Stimulated activated naive CD8-positive, alpha-beta T cell treated with anti-CD3 and anti-CD28 coated beads, Interleukin-15, Interleukin-2, amounts not matched to agents 100 ng/mL and 50 ng/mL, for 24 hours (primary cell): ENCODE data around the gene HOXA3.
A peak's percentile ranks its signal among the peaks of the same experiment; 100 is the strongest.

Experiments used
- H3K27ac Mint-ChIP-seq: one replicate; pipeline ENCODE4 v1.8.0; 2021; ENCODE audit warnings: mild to moderate bottlenecking, mixed read lengths
- H3K27me3 Mint-ChIP-seq: one replicate; pipeline ENCODE4 v1.8.0; 2021; ENCODE audit warnings: mixed read lengths
- H3K36me3 Mint-ChIP-seq: one replicate; pipeline ENCODE4 v1.8.0; 2021; ENCODE audit warnings: low read depth, mixed read lengths
- H3K4me1 Mint-ChIP-seq: one replicate; pipeline ENCODE4 v1.8.0; 2021; ENCODE audit warnings: low read depth, mixed read lengths
- H3K4me3 Mint-ChIP-seq: one replicate; pipeline ENCODE4 v1.8.0; 2021; ENCODE audit warnings: mild to moderate bottlenecking, mixed read lengths
- H3K9me3 Mint-ChIP-seq: one replicate; pipeline ENCODE4 v1.8.0; 2021; ENCODE audit warnings: mixed read lengths

Gene HOXA3

GRCh38 chr7:27151931-27152815 is at the start of gene HOXA3:
Gene HOXA3, minus strand, starts transcription at chr7:27152583. Its CDS starts 41,943 bp downstream, at chr7:27110640.
- Mint-ChIP-seq H3K9me3 (no peaks in the 10 kb centered on the region), H3K4me1 (peaks cover 45% of the 10 kb centered on the region), H3K27ac (peak within 1 kb of the TSS; percentile 41), H3K27me3 (peaks cover 86% of the 10 kb centered on the region), H3K4me3 (peak within 1 kb of the TSS; percentile 71), H3K36me3 (no peaks in the 10 kb centered on the region)

GRCh38 chr7:27201580-27202017 is 49.2 kb upstream of the HOXA3 start:
- no peaks in the 10 kb centered on the region for H3K9me3 Mint-ChIP-seq
- peak overlapping the region; percentile 12 for H3K4me3 Mint-ChIP-seq

GRCh38 chr7:27200761-27201579 is 48.6 kb upstream of the HOXA3 start:
- Mint-ChIP-seq H3K27ac (peak overlapping the region; percentile 67), H3K4me1 (peaks cover 54% of the 10 kb centered on the region), H3K36me3 (no peaks in the 10 kb centered on the region), H3K27me3 (peaks cover 91% of the 10 kb centered on the region), H3K9me3 (no peaks in the 10 kb centered on the region), H3K4me3 (peak overlapping the region; percentile 58)

More at GRCh38 chr7:27201580-27202017, 49.2 kb upstream of the HOXA3 start:
- Mint-ChIP-seq H3K27ac (no peak overlapping the region), H3K27me3 (peaks cover 92% of the 10 kb centered on the region), H3K4me1 (peaks cover 55% of the 10 kb centered on the region), H3K36me3 (no peaks in the 10 kb centered on the region)

- H3K9me3 Mint-ChIP-seq = no peaks in the 10 kb centered on the region
- H3K4me1 Mint-ChIP-seq = peaks cover 47% of the 10 kb centered on the region
- H3K36me3 Mint-ChIP-seq = no peaks in the 10 kb centered on the region
- peaks cover 91% of the 10 kb centered on the region for H3K27me3 Mint-ChIP-seq
- peak within 1 kb of the TSS; percentile 80 for H3K4me3 Mint-ChIP-seq
- peak within 1 kb of the TSS; percentile 67 for H3K27ac Mint-ChIP-seq
Observed at GRCh38 chr7:27199849-27200760, 47.7 kb upstream of the HOXA3 start, which contains the start of gene HOXA13. Gene HOXA13, minus strand, starts transcription at chr7:27200091. Its CDS starts 14 bp downstream, at chr7:27200077.

GRCh38 chr7:27198871-27199801 is 46.8 kb upstream of the HOXA3 start:
- no peaks in the 10 kb centered on the region for H3K9me3 Mint-ChIP-seq

GRCh38 chr7:27198138-27198841 is 45.9 kb upstream of the HOXA3 start:
- Mint-ChIP-seq H3K27ac (no peak overlapping the region), H3K27me3 (peaks cover 91% of the 10 kb centered on the region), H3K36me3 (no peaks in the 10 kb centered on the region), H3K4me3 (no peak overlapping the region), H3K4me1 (peaks cover 42% of the 10 kb centered on the region), H3K9me3 (no peaks in the 10 kb centered on the region)

More at GRCh38 chr7:27198871-27199801, 46.8 kb upstream of the HOXA3 start:
- Mint-ChIP-seq H3K27ac (no peak overlapping the region), H3K4me1 (peaks cover 39% of the 10 kb centered on the region), H3K36me3 (no peaks in the 10 kb centered on the region), H3K27me3 (peaks cover 91% of the 10 kb centered on the region), H3K4me3 (peak overlapping the region; percentile 20)

- no peaks in the 10 kb centered on the region for H3K36me3 Mint-ChIP-seq
- H3K9me3 Mint-ChIP-seq = no peaks in the 10 kb centered on the region
- H3K4me1 Mint-ChIP-seq = peaks cover 43% of the 10 kb centered on the region
- peaks cover 87% of the 10 kb centered on the region for H3K27me3 Mint-ChIP-seq
- H3K4me3 Mint-ChIP-seq = no peak overlapping the region
- no peak overlapping the region for H3K27ac Mint-ChIP-seq
Observed at GRCh38 chr7:27197137-27198042, 45.0 kb upstream of the HOXA3 start.

- Mint-ChIP-seq H3K27me3 (peaks cover 87% of the 10 kb centered on the region), H3K4me1 (peaks cover 41% of the 10 kb centered on the region), H3K9me3 (no peaks in the 10 kb centered on the region), H3K4me3 (no peak overlapping the region), H3K36me3 (no peaks in the 10 kb centered on the region), H3K27ac (no peak overlapping the region)
Observed at GRCh38 chr7:27196287-27196767, 43.9 kb upstream of the HOXA3 start.

- peaks cover 90% of the 10 kb centered on the region for H3K27me3 Mint-ChIP-seq
- H3K36me3 Mint-ChIP-seq = no peaks in the 10 kb centered on the region
- H3K27ac Mint-ChIP-seq = no peak overlapping the region
- no peaks in the 10 kb centered on the region for H3K9me3 Mint-ChIP-seq
- H3K4me3 Mint-ChIP-seq = no peak overlapping the region
- H3K4me1 Mint-ChIP-seq = peaks cover 29% of the 10 kb centered on the region
Observed at GRCh38 chr7:27194686-27195379, 42.5 kb upstream of the HOXA3 start.

GRCh38 chr7:27194002-27194352 is 41.6 kb upstream of the HOXA3 start:
- peaks cover 28% of the 10 kb centered on the region for H3K4me1 Mint-ChIP-seq
- no peak overlapping the region for H3K27ac Mint-ChIP-seq
- H3K9me3 Mint-ChIP-seq = no peaks in the 10 kb centered on the region
- peaks cover 93% of the 10 kb centered on the region for H3K27me3 Mint-ChIP-seq
- no peak overlapping the region for H3K4me3 Mint-ChIP-seq
- H3K36me3 Mint-ChIP-seq = no peaks in the 10 kb centered on the region

- H3K27ac Mint-ChIP-seq = no peak overlapping the region
- peaks cover 29% of the 10 kb centered on the region for H3K4me1 Mint-ChIP-seq
- peak overlapping the region; percentile 23 for H3K4me3 Mint-ChIP-seq
- H3K9me3 Mint-ChIP-seq = no peaks in the 10 kb centered on the region
- no peaks in the 10 kb centered on the region for H3K36me3 Mint-ChIP-seq
- peaks cover 93% of the 10 kb centered on the region for H3K27me3 Mint-ChIP-seq
Observed at GRCh38 chr7:27193335-27194001, 41.1 kb upstream of the HOXA3 start.
